HG03060 (cell line): ENCODE measurements around the gene CSNK2A1.
"Not testable (repeated sequence)": the region's sequence is repeated elsewhere in the genome, so short reads cannot be mapped to it uniquely, and the experiment has no call there.

Source experiments
- ATAC-seq: cut with Tn5 transposase; IDR thresholded peaks from one replicate; pipeline ENCODE4 v1.9.1; 2021; ENCODE audit warnings: low read depth, moderate number of reproducible peaks; ENCODE audit not compliant: unreplicated experiment

CSNK2A1 gene

GRCh38 chr20:497979-498378, 45.6 kb downstream of the CSNK2A1 start:
- no peak for ATAC-seq

- no peak for ATAC-seq
These were observed 47.4 kb downstream of the CSNK2A1 start for GRCh38 chr20:496126-496696.

GRCh38 chr20:492159-492558, 51.4 kb downstream of the CSNK2A1 start:
- ATAC-seq, result no peak

- ATAC-seq, result no peak
These were observed 55.9 kb downstream of the CSNK2A1 start for GRCh38 chr20:487655-488054.

GRCh38 chr20:483815-484644, 59.6 kb downstream of the CSNK2A1 start:
- ATAC-seq, result no peak

- no peak for ATAC-seq
These were observed 62.4 kb downstream of the CSNK2A1 start for GRCh38 chr20:481167-481566.

GRCh38 chr20:480044-480443, 63.5 kb downstream of the CSNK2A1 start:
- no peak for ATAC-seq

GRCh38 chr20:479487-479886, 64.1 kb downstream of the CSNK2A1 start:
- no peak for ATAC-seq

GRCh38 chr20:478949-479429, 64.6 kb downstream of the CSNK2A1 start:
- no peak for ATAC-seq

- no peak for ATAC-seq
These were observed 65.3 kb downstream of the CSNK2A1 start for GRCh38 chr20:478010-478948.

- not testable (repeated sequence) for ATAC-seq
These were observed 66.9 kb downstream of the CSNK2A1 start for GRCh38 chr20:476561-477249.

- no peak for ATAC-seq
These were observed 67.9 kb downstream of the CSNK2A1 start for GRCh38 chr20:475463-476357.

- ATAC-seq, result no peak
These were observed 69.0 kb downstream of the CSNK2A1 start for GRCh38 chr20:474581-474980.

GRCh38 chr20:472889-473292, 70.7 kb downstream of the CSNK2A1 start:
- ATAC-seq, result no peak

- no peak for ATAC-seq
These were observed 71.3 kb downstream of the CSNK2A1 start for GRCh38 chr20:472137-472846.

- ATAC-seq, result no peak
These were observed 73.7 kb downstream of the CSNK2A1 start for GRCh38 chr20:469746-470490.

GRCh38 chr20:467755-468154, 75.8 kb downstream of the CSNK2A1 start:
- ATAC-seq, result no peak
